IMR-90 (cell line): Measurements from ENCODE around the gene XAB2. TPM values are rescaled to one million over a fixed set of nuclear protein-coding genes. Genes with fewer than 3 reads are reported as not detected.

Experiments
- ATAC-seq: fragments of 200-7000 bp; cut with Tn5 transposase; 2 replicates; pipeline ENCODE4 v1.9.1; 2020; ENCODE audit warnings: low read depth, mild to moderate bottlenecking, moderate library complexity
- BruUV-seq: library from RNA; stranded (reverse); fragments of 400-500 nt; replicated peaks from 2 replicates; lab custom pipeline; 2021; lab: Mats Ljungman, UMichigan
- CTCF ChIA-PET: fragments of 300-600 bp; formaldehyde crosslinking; extraction: SDS; loops from one replicate; lab custom pipeline; 2021; ENCODE audit warnings: antibody characterized with exemption; lab: Yijun Ruan, JAX
- POLR2A ChIA-PET: fragments of 300-600 bp; sonication (Branson Sonifier 250); formaldehyde crosslinking; loops from one replicate; lab custom pipeline; 2022; ENCODE audit warnings: antibody characterized with exemption; ENCODE audit not compliant: unreplicated experiment; lab: Charles Lee
- DNase-seq: peaks from one replicate; pipeline ENCODE4 v3.0.0; 2013
- H2AFZ ChIP-seq: replicated peaks from 2 replicates; pipeline ENCODE3; 2013; ENCODE audit warnings: low read length, mild to moderate bottlenecking; ENCODE audit not compliant: poor library complexity
- H2AK5ac ChIP-seq: 2 replicates; pipeline ENCODE4 v1.6.1; 2013; ENCODE audit warnings: low read depth, low read length, inconsistent platforms
- H2AK9ac ChIP-seq: replicated peaks from 2 replicates; pipeline ENCODE3; 2013; ENCODE audit warnings: mild to moderate bottlenecking, low read depth, low read length, moderate library complexity; ENCODE audit not compliant: poor library complexity
- H2BK120ac ChIP-seq: 2 replicates; pipeline ENCODE4 v1.6.1; 2013; ENCODE audit warnings: low read depth, low read length, inconsistent platforms
- H2BK15ac ChIP-seq: 3 replicates; pipeline ENCODE4 v1.6.1; 2013; ENCODE audit warnings: low read depth, low read length, inconsistent platforms
- H2BK20ac ChIP-seq: 2 replicates; pipeline ENCODE4 v1.6.1; 2013; ENCODE audit warnings: low read depth, mild to moderate bottlenecking, inconsistent platforms, low read length, moderate library complexity
- H2BK5ac ChIP-seq: 2 replicates; pipeline ENCODE4 v1.6.1; 2013; ENCODE audit warnings: mild to moderate bottlenecking, low read depth, low read length, inconsistent platforms; ENCODE audit not compliant: poor library complexity, severe bottlenecking
- H3K14ac ChIP-seq: replicated peaks from 2 replicates; pipeline ENCODE4 v1.6.1; 2013; ENCODE audit warnings: low read depth, low read length, inconsistent platforms
- H3K18ac ChIP-seq: 2 replicates; pipeline ENCODE4 v1.6.1; 2013; ENCODE audit warnings: low read depth, low read length, control low read depth
- H3K23ac ChIP-seq: 2 replicates; pipeline ENCODE4 v1.6.1; 2013; ENCODE audit warnings: low read depth, low read length, inconsistent platforms
- H3K27ac ChIP-seq: 2 replicates; pipeline ENCODE4 v1.5.1; 2013; ENCODE audit warnings: mild to moderate bottlenecking, control low read depth, low read length; ENCODE audit not compliant: insufficient read depth
- H3K27me3 ChIP-seq: 2 replicates; pipeline ENCODE4 v1.6.1; 2013; ENCODE audit warnings: low read length; ENCODE audit not compliant: control insufficient read depth, insufficient read depth
- H3K36me3 ChIP-seq: 2 replicates; pipeline ENCODE4 v1.6.1; 2013; ENCODE audit warnings: low read length, mixed read lengths; ENCODE audit not compliant: control insufficient read depth, insufficient read depth
- H3K4ac ChIP-seq: 2 replicates; pipeline ENCODE4 v1.6.1; 2013; ENCODE audit warnings: low read depth, low read length, inconsistent platforms
- H3K4me1 ChIP-seq: 2 replicates; pipeline ENCODE4 v1.6.1; 2013; ENCODE audit warnings: low read length, mixed read lengths; ENCODE audit not compliant: control insufficient read depth, insufficient read depth
- H3K4me2 ChIP-seq: 2 replicates; pipeline ENCODE4 v1.6.1; 2013; ENCODE audit warnings: low read depth, mild to moderate bottlenecking, control low read depth, low read length, moderate library complexity
- H3K4me3 ChIP-seq: 2 replicates; pipeline ENCODE4 v1.5.1; 2013; ENCODE audit warnings: low read depth, mild to moderate bottlenecking, control low read depth, low read length, moderate library complexity; ENCODE audit not compliant: insufficient read depth
- H3K56ac ChIP-seq: 2 replicates; pipeline ENCODE4 v1.6.1; 2013; ENCODE audit warnings: low read length, inconsistent platforms; ENCODE audit not compliant: insufficient read depth; ENCODE audit errors: extremely low read depth
- H3K79me1 ChIP-seq, 2 experiments: 2 replicates each; pipeline ENCODE4 v1.6.1; 2013; ENCODE audit warnings: low read length in 2 of 2, inconsistent platforms in 1 of 2, low read depth in 1 of 2
- H3K9ac ChIP-seq: 2 replicates; pipeline ENCODE4 v1.6.1; 2013; ENCODE audit warnings: low read depth, low read length, control low read depth
- H3K9me1 ChIP-seq: 2 replicates; pipeline ENCODE4 v1.6.1; 2013; ENCODE audit warnings: low read length, inconsistent platforms; ENCODE audit not compliant: insufficient read depth
- H3K9me3 ChIP-seq: 2 replicates; pipeline ENCODE4 v1.6.1; 2013; ENCODE audit warnings: low read length; ENCODE audit not compliant: control insufficient read depth, insufficient read depth
- H4K20me1 ChIP-seq: 2 replicates; pipeline ENCODE4 v1.6.1; 2013; ENCODE audit warnings: low read length, inconsistent platforms; ENCODE audit not compliant: insufficient read depth
- H4K5ac ChIP-seq: 2 replicates; pipeline ENCODE4 v1.6.1; 2013; ENCODE audit warnings: mild to moderate bottlenecking, low read depth, low read length, control low read depth
- H4K8ac ChIP-seq, 2 experiments: 2 replicates each; pipeline ENCODE4 v1.6.1; 2013; ENCODE audit warnings: low read depth in 2 of 2, low read length in 2 of 2, control low read depth in 1 of 2, inconsistent platforms in 1 of 2
- H4K91ac ChIP-seq: 2 replicates; pipeline ENCODE4 v1.6.1; 2013; ENCODE audit warnings: low read depth, low read length, inconsistent platforms; ENCODE audit not compliant: insufficient read depth
- BHLHE40 ChIP-seq: fragments of 150-350 bp; IDR thresholded peaks from 2 replicates; pipeline ENCODE4 v1.6.1; 2016; ENCODE audit warnings: mild to moderate bottlenecking, low read depth, low read length
- CEBPB ChIP-seq: IDR thresholded peaks from 2 replicates; pipeline ENCODE4 v1.6.1; 2012; ENCODE audit warnings: low read depth, low read length, improper control_type of control experiment
- CHD1 ChIP-seq: IDR thresholded peaks from 2 replicates; pipeline ENCODE4 v1.6.1; 2012; ENCODE audit warnings: low read depth, low read length, improper control_type of control experiment
- CTCF ChIP-seq: conservative IDR thresholded peaks from 2 replicates; pipeline ENCODE4 v1.5.1; 2012; ENCODE audit warnings: mild to moderate bottlenecking, low read depth, low read length, improper control_type of control experiment
- ELK1 ChIP-seq: fragments of 150-350 bp; IDR thresholded peaks from 2 replicates; pipeline ENCODE4 v1.6.1; 2016; ENCODE audit warnings: low read depth, mild to moderate bottlenecking, low read length, moderate library complexity, borderline replicate concordance
- FOS ChIP-seq: fragments of 150-350 bp; IDR thresholded peaks from 2 replicates; pipeline ENCODE4 v1.6.1; 2016; ENCODE audit warnings: low read depth, low read length
- MXI1 ChIP-seq: IDR thresholded peaks from 2 replicates; pipeline ENCODE4 v1.6.1; 2012; ENCODE audit warnings: low read depth, mild to moderate bottlenecking, low read length, moderate library complexity, borderline replicate concordance
- NFE2L2 ChIP-seq: fragments of 150-350 bp; IDR thresholded peaks from 2 replicates; pipeline ENCODE4 v1.6.1; 2016; ENCODE audit warnings: low read depth, mild to moderate bottlenecking, low read length
- RAD21 ChIP-seq: IDR thresholded peaks from 2 replicates; pipeline ENCODE4 v1.6.1; 2012; ENCODE audit warnings: low read length, improper control_type of control experiment
- RCOR1 ChIP-seq: IDR thresholded peaks from 2 replicates; pipeline ENCODE4 v1.6.1; 2012; ENCODE audit warnings: mild to moderate bottlenecking, low read length, improper control_type of control experiment; ENCODE audit not compliant: insufficient replicate concordance
- RFX5 ChIP-seq: IDR thresholded peaks from 2 replicates; pipeline ENCODE4 v1.8.0; 2012; ENCODE audit warnings: low read depth, mild to moderate bottlenecking, low read length, moderate library complexity
- USF2 ChIP-seq: fragments of 150-350 bp; IDR thresholded peaks from 2 replicates; pipeline ENCODE4 v1.6.1; 2017; ENCODE audit warnings: mild to moderate bottlenecking, antibody characterized with exemption, low read length, low read depth
- WGBS, 2 experiments: methylation state at CpG; one replicate each; pipeline versions ENCODE4 v1.1.5 to v1.1.7; 2013; ENCODE audit warnings: missing lambda C conversion rate in 2 of 2; ENCODE audit not compliant: insufficient read length in 1 of 2; ENCODE audit errors: extremely low coverage in 2 of 2; 5-methylcytosine and 5-hydroxymethylcytosine counted together
- dilution Hi-C: fragments of 300-500 bp; cut with HindIII; formaldehyde crosslinking; loops from one replicate; pipeline ENCODE4 v1.14.3; 2018; ENCODE audit warnings: low sequenced_read_pairs; ENCODE audit not compliant: unreplicated experiment
- in situ Hi-C: fragments of 300-500 bp; cut with MboI; formaldehyde crosslinking; loops from 3 replicates; pipeline ENCODE4 v1.14.3; 2019; ENCODE audit warnings: low sequenced_read_pairs, inconsistent platforms, mixed read lengths
- intact Hi-C: fragments of 100-400 bp; cut with micrococcal nuclease; formaldehyde crosslinking; loops from 2 replicates; pipeline ENCODE4 v1.10.0; 2022
- polyA plus RNA-seq, 3 experiments: library from polyadenylated mRNA; depleted of rRNA; stranded (reverse); fragments of >200 nt; gene quantifications; 2 replicates each; pipeline ENCODE4 v1.2.3, GENCODE V29; 2012; ENCODE audit warnings: low replicate concordance in 1 of 3
- total RNA-seq: library from RNA; depleted of rRNA; stranded (reverse); fragments of >200 nt; gene quantifications from 2 replicates; pipeline ENCODE4 v1.2.3, GENCODE V29; 2012

XAB2 gene
- total and polyA plus RNA-seq, 2 of the 4 experiments (the other 2 are of a cell fraction) = 29.9 to 34.4 TPM

GRCh38 chr19:7639863-7640348 lies 10.6 kb upstream of the XAB2 start:
- TF ChIP-seq RAD21 (no peak), FOS (no peak), BHLHE40 (no peak), ELK1 (no peak), MXI1 (no peak), NFE2L2 (no peak), USF2 (no peak), RFX5 (no peak), RCOR1 (no peak), CTCF (no peak), CHD1 (no peak), CEBPB (no peak)
- POLR2A ChIA-PET = no interaction called here
- Histone ChIP-seq H2AK9ac (no peak overlapping the region), H3K4me1 (no peaks in the 10 kb centered on the region), H2AK5ac (no peak overlapping the region), H3K9me3 (no peaks in the 10 kb centered on the region), H2BK120ac (no peak overlapping the region), H3K9me1 (peaks cover 12% of the 10 kb centered on the region), H4K5ac (no peak overlapping the region), H3K36me3 (no peaks in the 10 kb centered on the region), H2BK5ac (peak overlapping the region; percentile 43), H3K4ac (no peak overlapping the region), H4K8ac (no peak overlapping the region), H3K4me2 (no peak overlapping the region), H4K20me1 (peaks cover 5% of the 10 kb centered on the region; the same call in 1 of the 2 replicates), H4K91ac (no peak overlapping the region), H3K56ac (no peak overlapping the region), H3K9ac (no peak overlapping the region), H2AFZ (peak overlapping the region; percentile 51), H3K4me3 (no peak overlapping the region), H2BK15ac (no peak overlapping the region), H3K79me1 (no peaks in the 10 kb centered on the region), H3K27ac (no peak overlapping the region), H3K23ac (no peak overlapping the region), H3K27me3 (peaks cover 14% of the 10 kb centered on the region; the same call in 1 of the 2 replicates), H3K18ac (no peak overlapping the region), H2BK20ac (no peak overlapping the region), H3K14ac (no peak overlapping the region)
- dilution Hi-C loops = no loop called here
- intact Hi-C loops = no loop called here
- no TSS peak for BruUV-seq
- in situ Hi-C loops = no loop called here
- CTCF ChIA-PET = no interaction called here
- no peak for DNase-seq
- 86% methylated on average over 9 of the region's 13 CpGs; no CpG with 5 or more reads in 1 of the 2 experiments for whole genome bisulfite sequencing, 2 experiments
- no peak for ATAC-seq
